ENCODE measurements around the gene TBXAS1. TPM values are rescaled to one million over a fixed set of nuclear protein-coding genes. Genes with fewer than 3 reads are reported as not detected.

Gene TBXAS1
- polyA plus RNA-seq, 2 of the 4 experiments (the other 2 are of a cell fraction) = 8.8 to 11.6 TPM

DNA sequence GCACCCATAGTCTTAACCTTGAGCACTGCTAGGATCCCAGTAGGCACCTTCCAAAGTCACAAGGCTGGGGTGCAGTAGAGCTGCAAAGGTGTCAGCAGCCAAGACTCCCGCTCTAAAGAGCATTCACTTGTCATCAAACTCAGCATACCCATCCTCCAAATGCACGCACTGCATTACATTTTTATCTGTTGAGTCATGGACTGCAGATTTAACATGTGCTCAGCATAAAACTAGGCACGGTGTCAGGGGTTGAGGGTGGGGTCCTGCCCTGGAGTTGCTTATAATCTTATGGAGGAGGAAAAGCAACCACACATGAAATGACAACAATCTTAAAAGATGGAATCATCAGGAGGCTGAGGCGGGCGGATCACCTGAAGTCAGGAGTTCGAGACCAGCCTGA is 131.1 kb downstream of the TBXAS1 start:
- Histone ChIP-seq H3K9me3 (no peaks in the 10 kb centered on the region), H3K4me1 (0 out of 3 replicates have a peak, but pooled peaks cover 5% of the 10 kb centered on the region), H3K4me3 (no peak overlapping the region), H3K4me2 (no peak overlapping the region), H3K27ac (no peak overlapping the region)
- ChIA-PET POLR2A (no interaction called here), CTCF (interaction anchor here (1.1 to 2.2 kb wide), 4 partner anchors 10 to 525 kb away, joined by 3 to 5 read pairs (median 3); no protein-coding TSS in a partner anchor)
- DNase-seq (ENCODE audit: low read depth in 1 of 2, low spot score in 1 of 2) = peak in 1 of 2 experiments; percentile 6
- TF ChIP-seq, protein P1, sequence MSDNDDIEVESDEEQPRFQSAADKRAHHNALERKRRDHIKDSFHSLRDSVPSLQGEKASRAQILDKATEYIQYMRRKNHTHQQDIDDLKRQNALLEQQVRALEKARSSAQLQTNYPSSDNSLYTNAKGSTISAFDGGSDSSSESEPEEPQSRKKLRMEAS (IDR thresholded peaks at IDR 0.05) = 0 out of 2 replicates have a peak, but pooled peaks have one; percentile 27
- TF ChIP-seq POLR2AphosphoS2 (conservative IDR thresholded peaks at IDR 0.05; ENCODE audit: low read length) (no peak), TFCP2L1 (CRISPR knock-in tag; IDR thresholded peaks at IDR 0.05) (no peak), ZFP36 (IDR thresholded peaks at IDR 0.05; ENCODE audit: borderline replicate concordance, partially characterized antibody) (no peak), RFX5 (IDR thresholded peaks at IDR 0.05) (no peak), TP53 (CRISPR knock-in tag; IDR thresholded peaks at IDR 0.05) (no peak), RNF2 (IDR thresholded peaks at IDR 0.05; ENCODE audit: borderline replicate concordance, low read depth) (no peak), FOSL2 (IDR thresholded peaks at IDR 0.05) (no peak), FOSL2 (CRISPR knock-in tag; IDR thresholded peaks at IDR 0.05) (0 out of 2 replicates have a peak, but pooled peaks have one; percentile 7)
- TF ChIP-seq, protein P2, sequence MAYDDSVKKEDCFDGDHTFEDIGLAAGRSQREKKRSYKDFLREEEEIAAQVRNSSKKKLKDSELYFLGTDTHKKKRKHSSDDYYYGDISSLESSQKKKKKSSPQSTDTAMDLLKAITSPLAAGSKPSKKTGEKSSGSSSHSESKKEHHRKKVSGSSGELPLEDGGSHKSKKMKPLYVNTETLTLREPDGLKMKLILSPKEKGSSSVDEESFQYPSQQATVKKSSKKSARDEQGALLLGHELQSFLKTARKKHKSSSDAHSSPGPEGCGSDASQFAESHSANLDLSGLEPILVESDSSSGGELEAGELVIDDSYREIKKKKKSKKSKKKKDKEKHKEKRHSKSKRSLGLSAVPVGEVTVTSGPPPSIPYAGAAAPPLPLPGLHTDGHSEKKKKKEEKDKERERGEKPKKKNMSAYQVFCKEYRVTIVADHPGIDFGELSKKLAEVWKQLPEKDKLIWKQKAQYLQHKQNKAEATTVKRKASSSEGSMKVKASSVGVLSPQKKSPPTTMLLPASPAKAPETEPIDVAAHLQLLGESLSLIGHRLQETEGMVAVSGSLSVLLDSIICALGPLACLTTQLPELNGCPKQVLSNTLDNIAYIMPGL (CRISPR knock-in tag; IDR thresholded peaks at IDR 0.05; ENCODE audit: borderline replicate concordance) = no peak
- no peak for FAIRE-seq
- ATAC-seq = no peak
- WGBS (ENCODE audit: missing lambda C conversion rate) = 79% methylated on average over 6 of the region's 6 CpGs

DNA sequence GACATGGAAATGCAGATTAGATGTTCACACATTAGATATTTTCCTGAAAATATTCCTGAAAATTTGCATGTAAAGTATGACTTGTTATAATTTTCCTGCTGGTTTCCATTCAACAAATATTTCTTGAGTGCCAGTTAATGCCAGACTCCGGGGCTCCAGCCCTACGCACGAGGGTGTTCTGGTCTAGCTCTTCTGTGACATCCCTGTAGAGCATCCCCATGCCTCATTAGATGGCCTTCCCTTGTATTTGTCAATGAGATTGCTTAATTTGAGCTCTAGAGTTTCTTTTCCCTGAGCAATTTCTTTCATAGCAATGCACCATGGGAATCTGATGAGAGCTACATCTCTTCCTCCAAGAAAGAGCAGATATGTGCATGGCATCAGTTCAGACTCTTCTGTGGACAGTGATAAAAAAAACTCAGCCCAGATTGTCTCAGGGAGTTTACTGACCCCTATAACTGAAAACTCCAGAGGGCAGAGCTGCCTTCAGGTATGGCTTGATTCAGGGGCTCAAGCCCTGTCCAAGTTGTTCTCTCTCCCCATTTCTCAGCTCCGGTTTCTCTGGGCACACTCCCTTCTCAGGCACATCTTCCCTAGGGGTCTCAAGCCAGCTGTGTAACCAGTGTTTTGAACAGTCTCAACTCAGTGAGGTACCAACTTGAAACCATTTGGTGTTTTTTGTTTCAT is 137.0 kb downstream of the TBXAS1 start:
- no peak for FAIRE-seq

DNA sequence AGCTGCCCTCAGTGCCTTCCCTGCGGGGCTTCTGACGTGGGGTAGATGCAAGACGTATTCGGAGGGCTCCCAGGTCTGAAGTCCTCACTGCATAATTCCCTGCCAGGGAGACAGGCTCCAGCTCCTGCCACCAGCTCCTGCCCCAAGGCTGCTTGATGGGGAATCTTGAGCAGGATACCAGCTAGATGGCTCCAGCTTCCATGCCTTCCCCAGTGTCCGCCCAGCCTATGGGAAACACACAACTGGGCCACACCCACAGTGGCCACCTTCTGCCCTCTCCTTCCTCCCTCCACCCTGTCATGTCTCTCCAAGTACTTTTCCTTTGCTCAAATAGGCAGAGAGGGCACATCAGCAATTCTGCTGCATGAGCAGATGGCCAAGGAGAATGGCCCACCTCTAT is 137.9 kb downstream of the TBXAS1 start:
- FAIRE-seq (no peak), DNase-seq (ENCODE audit: low read depth in 1 of 2, low spot score in 1 of 2) (no peak), ATAC-seq (no peak)
- Histone ChIP-seq H3K4me1 (no peaks in the 10 kb centered on the region), H3K27ac (no peak overlapping the region), H3K4me3 (no peak overlapping the region), H3K4me2 (no peak overlapping the region), H3K9me3 (no peaks in the 10 kb centered on the region)
- ChIA-PET CTCF (interaction anchor here (1.6 kb wide), 1 partner anchor 39 kb away, joined by 5 read pairs; no protein-coding TSS in a partner anchor), POLR2A (no interaction called here)
- WGBS (ENCODE audit: missing lambda C conversion rate) = 92% methylated on average over 5 of the region's 5 CpGs
- TF ChIP-seq FOXS1 (CRISPR knock-in tag; IDR thresholded peaks at IDR 0.05) (no peak), RFX5 (IDR thresholded peaks at IDR 0.05) (no peak), HOXB5 (CRISPR knock-in tag; IDR thresholded peaks at IDR 0.05) (no peak), MAFK (IDR thresholded peaks at IDR 0.05; ENCODE audit: partially characterized antibody) (no peak)

More for the DNA sequence above, 137.0 kb downstream of the TBXAS1 start:
- ChIA-PET CTCF (interaction anchor here (1.1 to 1.6 kb wide), 2 partner anchors 40 to 347 kb away, joined by 3 to 5 read pairs; no protein-coding TSS in a partner anchor), POLR2A (no interaction called here)
- no peaks in the 10 kb centered on the region for H3K4me1 ChIP-seq
- TF ChIP-seq CBX8 (IDR thresholded peaks at IDR 0.05) = no peak
- TF ChIP-seq, protein P3, sequence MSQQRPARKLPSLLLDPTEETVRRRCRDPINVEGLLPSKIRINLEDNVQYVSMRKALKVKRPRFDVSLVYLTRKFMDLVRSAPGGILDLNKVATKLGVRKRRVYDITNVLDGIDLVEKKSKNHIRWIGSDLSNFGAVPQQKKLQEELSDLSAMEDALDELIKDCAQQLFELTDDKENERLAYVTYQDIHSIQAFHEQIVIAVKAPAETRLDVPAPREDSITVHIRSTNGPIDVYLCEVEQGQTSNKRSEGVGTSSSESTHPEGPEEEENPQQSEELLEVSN (IDR thresholded peaks at IDR 0.05; ENCODE audit: borderline replicate concordance, low read depth) = no peak
- WGBS (ENCODE audit: missing lambda C conversion rate) = 96% methylated on average over 4 of the region's 4 CpGs
- H3K4me2 ChIP-seq = no peak overlapping the region
- H3K4me3 ChIP-seq = no peak overlapping the region
- no peak overlapping the region for H3K27ac ChIP-seq
- H3K9me3 ChIP-seq = no peaks in the 10 kb centered on the region
- no peak for DNase-seq (ENCODE audit: low read depth in 1 of 2, low spot score in 1 of 2)
- ATAC-seq = no peak

DNA sequence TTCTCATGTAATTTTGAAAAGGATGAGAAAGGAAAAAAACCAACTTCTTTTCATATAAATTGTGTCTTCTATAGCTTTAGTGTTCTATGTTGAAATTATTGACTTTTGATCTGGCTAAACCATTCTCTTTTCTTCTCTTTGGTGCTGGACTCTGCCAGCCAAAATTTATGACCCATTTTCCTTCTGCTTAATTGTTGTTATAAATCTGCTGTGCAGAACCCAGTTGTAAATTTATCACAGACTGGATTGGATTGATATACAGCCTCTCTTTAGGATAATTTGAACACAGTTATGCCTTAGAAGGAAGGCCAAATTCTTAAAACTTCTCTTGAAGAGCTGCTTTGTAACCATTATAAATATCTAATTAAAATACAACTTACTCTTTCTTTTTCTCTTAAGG is 139.9 kb downstream of the TBXAS1 start:
- ATAC-seq (no peak), DNase-seq (ENCODE audit: low read depth in 1 of 2, low spot score in 1 of 2) (no peak), FAIRE-seq (no peak)
- Histone ChIP-seq H3K27ac (no peak overlapping the region), H3K4me2 (no peak overlapping the region), H3K4me3 (no peak overlapping the region), H3K4me1 (no peaks in the 10 kb centered on the region), H3K9me3 (no peaks in the 10 kb centered on the region)
- ChIA-PET CTCF (interaction anchor here (1.7 kb wide), 2 partner anchors 19 to 37 kb away, joined by 3 to 5 read pairs; no protein-coding TSS in a partner anchor), POLR2A (no interaction called here)
- TF ChIP-seq, protein P4, sequence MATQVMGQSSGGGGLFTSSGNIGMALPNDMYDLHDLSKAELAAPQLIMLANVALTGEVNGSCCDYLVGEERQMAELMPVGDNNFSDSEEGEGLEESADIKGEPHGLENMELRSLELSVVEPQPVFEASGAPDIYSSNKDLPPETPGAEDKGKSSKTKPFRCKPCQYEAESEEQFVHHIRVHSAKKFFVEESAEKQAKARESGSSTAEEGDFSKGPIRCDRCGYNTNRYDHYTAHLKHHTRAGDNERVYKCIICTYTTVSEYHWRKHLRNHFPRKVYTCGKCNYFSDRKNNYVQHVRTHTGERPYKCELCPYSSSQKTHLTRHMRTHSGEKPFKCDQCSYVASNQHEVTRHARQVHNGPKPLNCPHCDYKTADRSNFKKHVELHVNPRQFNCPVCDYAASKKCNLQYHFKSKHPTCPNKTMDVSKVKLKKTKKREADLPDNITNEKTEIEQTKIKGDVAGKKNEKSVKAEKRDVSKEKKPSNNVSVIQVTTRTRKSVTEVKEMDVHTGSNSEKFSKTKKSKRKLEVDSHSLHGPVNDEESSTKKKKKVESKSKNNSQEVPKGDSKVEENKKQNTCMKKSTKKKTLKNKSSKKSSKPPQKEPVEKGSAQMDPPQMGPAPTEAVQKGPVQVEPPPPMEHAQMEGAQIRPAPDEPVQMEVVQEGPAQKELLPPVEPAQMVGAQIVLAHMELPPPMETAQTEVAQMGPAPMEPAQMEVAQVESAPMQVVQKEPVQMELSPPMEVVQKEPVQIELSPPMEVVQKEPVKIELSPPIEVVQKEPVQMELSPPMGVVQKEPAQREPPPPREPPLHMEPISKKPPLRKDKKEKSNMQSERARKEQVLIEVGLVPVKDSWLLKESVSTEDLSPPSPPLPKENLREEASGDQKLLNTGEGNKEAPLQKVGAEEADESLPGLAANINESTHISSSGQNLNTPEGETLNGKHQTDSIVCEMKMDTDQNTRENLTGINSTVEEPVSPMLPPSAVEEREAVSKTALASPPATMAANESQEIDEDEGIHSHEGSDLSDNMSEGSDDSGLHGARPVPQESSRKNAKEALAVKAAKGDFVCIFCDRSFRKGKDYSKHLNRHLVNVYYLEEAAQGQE (IDR thresholded peaks at IDR 0.05) = no peak
- no peak for TF ChIP-seq HDAC2 (IDR thresholded peaks at IDR 0.05)
- TF ChIP-seq ZFP36 (IDR thresholded peaks at IDR 0.05; ENCODE audit: borderline replicate concordance, partially characterized antibody) = no peak
- TF ChIP-seq TFCP2L1 (CRISPR knock-in tag; IDR thresholded peaks at IDR 0.05) = no peak
- no peak for TF ChIP-seq ZSCAN20 (CRISPR knock-in tag; IDR thresholded peaks at IDR 0.05)
- no peak for TF ChIP-seq JUN (IDR thresholded peaks at IDR 0.05)
